ENCODE data around the gene PRTN3.
"Not testable (repeated sequence)": the region's sequence is repeated elsewhere in the genome, so short reads cannot be mapped to it uniquely, and the experiment has no call there.

Gene PRTN3

GRCh38 chr19:873561-874041, 32.8 kb downstream of the PRTN3 start:
- Histone ChIP-seq H3K9ac (ENCODE audit: low read depth, low read length) (no peak overlapping the region), H3K27me3 (ENCODE audit: insufficient read depth, low read length) (no peaks in the 10 kb centered on the region), H3K36me3 (ENCODE audit: insufficient read depth, low read length) (peaks cover 24% of the 10 kb centered on the region), H3K9me3 (ENCODE audit: insufficient read depth, low read depth, low read length) (no peaks in the 10 kb centered on the region), H3K4me1 (ENCODE audit: insufficient read depth, low read length) (no peaks in the 10 kb centered on the region), H3K27ac (ENCODE audit: low read depth, low read length) (no peak overlapping the region; the same call in 1 of the 2 replicates), H3K4me3 (ENCODE audit: low read length) (no peak overlapping the region)
- WGBS, result 91% methylated on average over 22 of the region's 22 CpGs

DNA sequence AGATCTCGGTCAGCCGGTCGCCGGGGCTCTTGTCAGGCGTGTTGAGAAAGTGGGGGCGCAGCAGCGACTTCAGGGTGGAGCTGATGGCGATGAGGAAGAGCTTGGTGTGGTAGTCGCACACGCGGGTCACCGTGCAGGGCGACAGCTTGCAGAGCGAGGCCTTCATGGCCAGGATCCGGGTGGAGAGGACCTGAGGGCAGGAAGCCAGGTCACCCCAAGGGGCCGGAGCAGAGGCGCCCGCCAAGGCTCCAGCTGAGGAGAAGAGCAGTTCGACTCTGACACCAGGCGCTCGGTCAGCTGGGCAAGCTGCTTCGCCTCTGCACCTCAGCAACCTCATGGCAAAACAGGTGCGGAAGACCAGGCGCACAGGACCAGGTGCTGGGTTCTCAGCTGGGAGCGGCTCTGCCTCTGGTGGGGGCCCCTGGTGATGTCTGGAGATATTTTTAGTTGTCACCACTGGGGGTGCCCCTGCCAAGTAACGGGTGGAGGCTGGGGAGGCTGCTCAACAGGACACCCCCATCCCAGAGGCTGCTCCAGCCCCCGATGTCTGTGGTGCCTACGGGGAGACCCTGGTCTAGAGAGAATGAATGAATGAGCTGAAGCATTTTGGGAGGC, 34.6 kb downstream of the PRTN3 start:
- Histone ChIP-seq H3K4me3 (ENCODE audit: low read length) (no peak overlapping the region), H3K27me3 (ENCODE audit: insufficient read depth, low read length) (no peaks in the 10 kb centered on the region), H3K4me1 (ENCODE audit: insufficient read depth, low read length) (no peaks in the 10 kb centered on the region), H3K27ac (ENCODE audit: low read depth, low read length) (no peak overlapping the region), H3K9me3 (ENCODE audit: insufficient read depth, low read depth, low read length) (no peaks in the 10 kb centered on the region), H3K9ac (ENCODE audit: low read depth, low read length) (no peak overlapping the region), H3K36me3 (ENCODE audit: insufficient read depth, low read length) (peaks cover 28% of the 10 kb centered on the region)
- 96% methylated on average over 28 of the region's 28 CpGs for WGBS

GRCh38 chr19:876089-876488, 35.3 kb downstream of the PRTN3 start:
- Histone ChIP-seq H3K9me3 (ENCODE audit: insufficient read depth, low read depth, low read length) (no peaks in the 10 kb centered on the region), H3K9ac (ENCODE audit: low read depth, low read length) (no peak overlapping the region), H3K27me3 (ENCODE audit: insufficient read depth, low read length) (no peaks in the 10 kb centered on the region), H3K4me1 (ENCODE audit: insufficient read depth, low read length) (no peaks in the 10 kb centered on the region), H3K36me3 (ENCODE audit: insufficient read depth, low read length) (peaks cover 30% of the 10 kb centered on the region), H3K27ac (ENCODE audit: low read depth, low read length) (no peak overlapping the region), H3K4me3 (ENCODE audit: low read length) (no peak overlapping the region)
- WGBS, result 95% methylated on average over 18 of the region's 18 CpGs

DNA sequence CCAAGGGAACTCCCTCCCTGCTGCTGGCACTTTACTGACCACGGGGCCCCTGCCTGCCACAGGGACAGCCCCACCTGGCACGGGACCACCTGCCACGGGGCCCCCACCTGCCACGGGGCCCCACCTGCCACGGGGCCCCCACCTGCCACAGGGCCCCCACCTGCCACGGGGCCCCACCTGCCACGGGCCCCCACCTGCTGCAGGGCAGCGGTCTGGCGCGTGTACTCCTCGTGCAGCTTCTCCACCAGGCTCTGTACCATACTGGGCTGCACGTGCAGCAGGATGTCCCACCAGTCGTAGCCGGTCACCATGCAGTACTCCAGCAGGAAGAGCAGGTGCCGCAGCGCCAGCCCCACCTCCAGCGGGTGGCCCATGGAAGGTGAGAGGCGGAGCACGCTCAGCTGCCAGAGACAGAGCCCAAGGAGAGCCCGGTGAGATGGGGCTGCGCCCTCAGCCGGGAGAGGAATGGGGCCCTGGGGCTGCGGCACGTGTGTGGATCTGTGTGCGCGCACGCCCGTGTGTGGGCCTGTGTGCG, 36.0 kb downstream of the PRTN3 start:
- WGBS, result 91% methylated on average over 29 of the region's 29 CpGs
- no peaks in the 10 kb centered on the region for H3K4me1 ChIP-seq (ENCODE audit: insufficient read depth, low read length)

DNA sequence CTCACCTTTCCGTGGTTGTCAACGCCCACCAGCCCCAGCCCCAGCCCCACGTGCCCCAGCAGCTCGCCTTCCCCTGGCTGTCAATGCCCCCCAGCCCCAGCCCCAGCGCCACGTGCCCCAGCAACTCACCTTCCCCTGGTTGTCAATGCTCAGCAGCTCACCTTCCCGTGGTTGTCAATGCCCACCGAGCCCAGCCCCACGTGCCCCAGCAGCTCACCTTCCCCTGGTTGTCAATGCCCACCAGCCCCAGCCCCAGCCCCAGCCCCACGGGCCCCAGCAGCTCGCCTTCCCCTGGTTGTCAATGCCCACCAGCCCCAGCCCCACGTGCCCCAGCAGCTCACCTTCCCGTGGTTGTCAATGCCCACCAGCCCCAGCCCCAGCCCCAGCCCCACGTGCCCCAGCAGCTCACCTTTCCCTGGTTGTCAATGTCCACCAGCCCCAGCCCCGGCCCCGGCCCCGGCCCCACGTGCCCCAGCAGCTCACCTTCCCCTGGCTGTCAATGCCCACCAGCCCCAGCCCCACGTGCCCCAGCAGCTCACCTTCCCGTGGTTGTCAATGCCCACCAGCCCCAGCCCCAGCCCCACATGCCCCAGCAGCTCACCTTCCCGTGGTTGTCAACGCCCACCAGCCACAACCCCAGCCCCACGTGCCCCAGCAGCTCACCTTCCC, 37.3 kb downstream of the PRTN3 start:
- H3K27ac ChIP-seq (ENCODE audit: low read depth, low read length); H3K4me1 ChIP-seq (ENCODE audit: insufficient read depth, low read length); H3K27me3 ChIP-seq (ENCODE audit: insufficient read depth, low read length); H3K9me3 ChIP-seq (ENCODE audit: insufficient read depth, low read depth, low read length); H3K4me3 ChIP-seq (ENCODE audit: low read length); H3K9ac ChIP-seq (ENCODE audit: low read depth, low read length): not testable (repeated sequence)
- peaks cover 49% of the 10 kb centered on the region for H3K36me3 ChIP-seq (ENCODE audit: insufficient read depth, low read length)
- WGBS, result 83% methylated on average over 23 of the region's 23 CpGs

More for the DNA sequence above, 36.0 kb downstream of the PRTN3 start:
- H3K36me3 ChIP-seq (ENCODE audit: insufficient read depth, low read length), result peaks cover 38% of the 10 kb centered on the region
- no peaks in the 10 kb centered on the region for H3K9me3 ChIP-seq (ENCODE audit: insufficient read depth, low read depth, low read length)
- H3K4me3 ChIP-seq (ENCODE audit: low read length), result no peak overlapping the region
- H3K27me3 ChIP-seq (ENCODE audit: insufficient read depth, low read length), result no peaks in the 10 kb centered on the region
- H3K9ac ChIP-seq (ENCODE audit: low read depth, low read length), result no peak overlapping the region
- H3K27ac ChIP-seq (ENCODE audit: low read depth, low read length), result no peak overlapping the region

- H3K36me3 ChIP-seq (ENCODE audit: insufficient read depth, low read length), result peaks cover 52% of the 10 kb centered on the region
- WGBS, result 87% methylated on average over 24 of the region's 24 CpGs
These were observed 38.2 kb downstream of the PRTN3 start for GRCh38 chr19:878751-879561.

GRCh38 chr19:879711-880438, 39.1 kb downstream of the PRTN3 start:
- Histone ChIP-seq H3K9ac (ENCODE audit: low read depth, low read length) (no peak overlapping the region), H3K36me3 (ENCODE audit: insufficient read depth, low read length) (peaks cover 48% of the 10 kb centered on the region), H3K4me1 (ENCODE audit: insufficient read depth, low read length) (no peaks in the 10 kb centered on the region), H3K27ac (ENCODE audit: low read depth, low read length) (no peak overlapping the region), H3K4me3 (ENCODE audit: low read length) (no peak overlapping the region), H3K27me3 (ENCODE audit: insufficient read depth, low read length) (no peaks in the 10 kb centered on the region), H3K9me3 (ENCODE audit: insufficient read depth, low read depth, low read length) (no peaks in the 10 kb centered on the region)
- WGBS, result 90% methylated on average over 37 of the region's 37 CpGs

More at GRCh38 chr19:878751-879561, 38.2 kb downstream of the PRTN3 start:
- not testable (repeated sequence) for H3K27me3 ChIP-seq (ENCODE audit: insufficient read depth, low read length); H3K9me3 ChIP-seq (ENCODE audit: insufficient read depth, low read depth, low read length); H3K9ac ChIP-seq (ENCODE audit: low read depth, low read length); H3K27ac ChIP-seq (ENCODE audit: low read depth, low read length); H3K4me1 ChIP-seq (ENCODE audit: insufficient read depth, low read length); H3K4me3 ChIP-seq (ENCODE audit: low read length)

GRCh38 chr19:881385-882071, 40.7 kb downstream of the PRTN3 start:
- Histone ChIP-seq H3K36me3 (ENCODE audit: insufficient read depth, low read length) (peaks cover 42% of the 10 kb centered on the region), H3K4me1 (ENCODE audit: insufficient read depth, low read length) (no peaks in the 10 kb centered on the region), H3K4me3 (ENCODE audit: low read length) (no peak overlapping the region), H3K27ac (ENCODE audit: low read depth, low read length) (no peak overlapping the region), H3K27me3 (ENCODE audit: insufficient read depth, low read length) (no peaks in the 10 kb centered on the region), H3K9ac (ENCODE audit: low read depth, low read length) (no peak overlapping the region), H3K9me3 (ENCODE audit: insufficient read depth, low read depth, low read length) (no peaks in the 10 kb centered on the region)
- 97% methylated on average over 34 of the region's 34 CpGs for WGBS

- H3K9me3 ChIP-seq (ENCODE audit: insufficient read depth, low read depth, low read length), result no peaks in the 10 kb centered on the region
- no peak overlapping the region for H3K4me3 ChIP-seq (ENCODE audit: low read length)
- WGBS, result 93% methylated on average over 20 of the region's 30 CpGs
- H3K36me3 ChIP-seq (ENCODE audit: insufficient read depth, low read length), result peaks cover 41% of the 10 kb centered on the region
- H3K27me3 ChIP-seq (ENCODE audit: insufficient read depth, low read length), result no peaks in the 10 kb centered on the region
- no peaks in the 10 kb centered on the region for H3K4me1 ChIP-seq (ENCODE audit: insufficient read depth, low read length)
- H3K27ac ChIP-seq (ENCODE audit: low read depth, low read length), result no peak overlapping the region
- no peak overlapping the region for H3K9ac ChIP-seq (ENCODE audit: low read depth, low read length)
These were observed 42.2 kb downstream of the PRTN3 start for GRCh38 chr19:882871-883497.

DNA sequence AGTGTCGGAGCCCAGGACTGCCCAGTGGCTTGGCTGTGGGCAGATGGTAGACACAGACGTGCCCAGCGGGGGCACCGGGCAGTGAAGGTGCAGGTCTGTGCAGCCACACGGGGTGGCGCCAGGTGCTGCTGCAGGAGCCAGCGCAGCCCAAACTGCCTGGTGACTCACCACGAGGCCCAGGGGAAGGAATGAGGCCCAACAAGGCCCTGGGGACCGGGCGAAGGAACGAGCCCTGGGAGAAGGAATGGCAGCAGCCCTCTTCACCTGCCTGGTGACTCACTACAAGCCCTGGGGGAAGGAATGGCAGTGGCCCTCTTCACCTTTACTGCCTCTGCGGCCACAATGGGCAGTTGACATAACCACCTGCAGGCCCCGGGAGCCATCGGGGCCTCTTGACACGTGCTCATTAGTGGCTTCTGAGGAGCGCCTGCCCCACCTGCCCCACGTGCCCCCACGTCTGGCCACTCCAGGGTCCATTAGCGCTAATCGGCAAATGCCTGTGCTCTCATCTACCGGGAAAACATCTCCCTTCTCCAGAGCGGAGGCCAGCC, 42.9 kb downstream of the PRTN3 start:
- peaks cover 45% of the 10 kb centered on the region for H3K36me3 ChIP-seq (ENCODE audit: insufficient read depth, low read length)
- H3K27ac ChIP-seq (ENCODE audit: low read depth, low read length), result no peak overlapping the region
- 91% methylated on average over 22 of the region's 22 CpGs for WGBS

More for the DNA sequence above, 42.9 kb downstream of the PRTN3 start:
- no peaks in the 10 kb centered on the region for H3K4me1 ChIP-seq (ENCODE audit: insufficient read depth, low read length)
- H3K9ac ChIP-seq (ENCODE audit: low read depth, low read length), result no peak overlapping the region
- H3K4me3 ChIP-seq (ENCODE audit: low read length), result no peak overlapping the region
- H3K27me3 ChIP-seq (ENCODE audit: insufficient read depth, low read length), result no peaks in the 10 kb centered on the region
- H3K9me3 ChIP-seq (ENCODE audit: insufficient read depth, low read depth, low read length), result no peaks in the 10 kb centered on the region
